Activated CD4-positive, alpha-beta T cell treated with anti-CD3 and anti-CD28 coated beads, Interleukin-10, Interleukin-2, amounts not matched to agents 100 ng/mL and 50 ng/mL, durations not matched to agents 16 hours and 8 hours (primary cell): ENCODE results near the gene CEND1.

Experiments
- DNase-seq: peaks from one replicate; pipeline ENCODE4 v3.0.0-alpha.2; 2020

The CEND1 gene

GRCh38 chr11:811446-812245, 21.8 kb upstream of the CEND1 start:
- no peak for DNase-seq

GRCh38 chr11:810040-810567, 20.2 kb upstream of the CEND1 start:
- no peak for DNase-seq

- DNase-seq: peak; percentile 99
Measured at GRCh38 chr11:809287-810039, 19.6 kb upstream of the CEND1 start, which contains the start of gene RPLP2. Gene RPLP2, plus strand, starts transcription at chr11:809967. Its CDS starts 268 bp downstream, at chr11:810235.

GRCh38 chr11:808427-809286, 18.8 kb upstream of the CEND1 start:
- DNase-seq: peak; percentile 79

GRCh38 chr11:804599-804964, 14.7 kb upstream of the CEND1 start:
- no peak for DNase-seq

GRCh38 chr11:803770-804598, 14.1 kb upstream of the CEND1 start:
- DNase-seq: no peak

- no peak for DNase-seq
Measured at GRCh38 chr11:803467-803742, 13.5 kb upstream of the CEND1 start.

- DNase-seq: no peak
Measured at GRCh38 chr11:802693-803466, 13.0 kb upstream of the CEND1 start.

- DNase-seq: no peak
Measured at GRCh38 chr11:802018-802617, 12.2 kb upstream of the CEND1 start.

- no peak for DNase-seq
Measured at GRCh38 chr11:801097-801780, 11.3 kb upstream of the CEND1 start.

GRCh38 chr11:800473-800872, 10.6 kb upstream of the CEND1 start:
- no peak for DNase-seq

GRCh38 chr11:799641-800316, 9.9 kb upstream of the CEND1 start:
- no peak for DNase-seq

GRCh38 chr11:798093-798713, 8.3 kb upstream of the CEND1 start, which contains the start of gene SLC25A22:
Gene SLC25A22, minus strand, starts transcription at chr11:798281. Its CDS starts 3,275 bp downstream, at chr11:795006.
- DNase-seq: peak; percentile 89

GRCh38 chr11:797296-798092, 7.6 kb upstream of the CEND1 start:
- DNase-seq: peak; percentile 83

GRCh38 chr11:796565-797295, 6.8 kb upstream of the CEND1 start:
- no peak for DNase-seq

GRCh38 chr11:795634-796564, 6.0 kb upstream of the CEND1 start:
- DNase-seq: peak; percentile 92
